NOMO-1 treated with dmso at 0.1 percent for 144 hours (cell line): Measurements from ENCODE around the gene ACIN1.

ENCODE experiments used
- DNase-seq: peaks from one replicate; lab custom pipeline; 2025; ENCODE audit not compliant: unreplicated experiment; lab: John Stamatoyannopoulos, UW

The ACIN1 gene

GRCh38 chr14:23086565-23086964 lies 8.4 kb downstream of the ACIN1 start:
- no peak for DNase-seq

- no peak for DNase-seq
Observed at GRCh38 chr14:23085458-23085857, 9.5 kb downstream of the ACIN1 start.

- DNase-seq: no peak
Observed at GRCh38 chr14:23080474-23080873, 14.5 kb downstream of the ACIN1 start.

- DNase-seq: no peak
Observed at GRCh38 chr14:23079716-23080115, 15.2 kb downstream of the ACIN1 start.

- DNase-seq: no peak
Observed at GRCh38 chr14:23078692-23079116, 16.2 kb downstream of the ACIN1 start.

- no peak for DNase-seq
Observed at GRCh38 chr14:23077962-23078361, 17.0 kb downstream of the ACIN1 start.

GRCh38 chr14:23076785-23077408 lies 18.0 kb downstream of the ACIN1 start:
- no peak for DNase-seq

- DNase-seq: no peak
Observed at GRCh38 chr14:23074906-23075305, 20.0 kb downstream of the ACIN1 start.

- DNase-seq: no peak
Observed at GRCh38 chr14:23071921-23072539, 22.9 kb downstream of the ACIN1 start.

- no peak for DNase-seq
Observed at GRCh38 chr14:23071244-23071920, 23.6 kb downstream of the ACIN1 start.

- DNase-seq: no peak
Observed at GRCh38 chr14:23070262-23071129, 24.4 kb downstream of the ACIN1 start.

GRCh38 chr14:23069413-23069806 lies 25.5 kb downstream of the ACIN1 start:
- no peak for DNase-seq

- DNase-seq: no peak
Observed at GRCh38 chr14:23068789-23069412, 26.0 kb downstream of the ACIN1 start.

- no peak for DNase-seq
Observed at GRCh38 chr14:23067847-23068788, 26.8 kb downstream of the ACIN1 start.

- no peak for DNase-seq
Observed at GRCh38 chr14:23066855-23067744, 27.8 kb downstream of the ACIN1 start.

- DNase-seq: no peak
Observed at GRCh38 chr14:23066368-23066767, 28.6 kb downstream of the ACIN1 start.

GRCh38 chr14:23063601-23064000 lies 31.3 kb downstream of the ACIN1 start:
- DNase-seq: no peak

- no peak for DNase-seq
Observed at GRCh38 chr14:23062002-23062401, 32.9 kb downstream of the ACIN1 start.
